PC-9 (cell line): ENCODE results near the gene SLC40A1.

Experiments used
- EZH2 ChIP-seq: fragments of 200-600 bp; sonication (generic); IDR thresholded peaks from 2 replicates; pipeline ENCODE4 v1.8.0; 2017; ENCODE audit warnings: antibody characterized with exemption, low read depth
- TF ChIP-seq, protein P1 (sequence below): fragments of 200-600 bp; sonication (generic); conservative IDR thresholded peaks from 2 replicates; pipeline ENCODE4 v1.6.1; 2017; ENCODE audit warnings: mixed run types, antibody characterized with exemption, mild to moderate bottlenecking, moderate library complexity

DNA sequence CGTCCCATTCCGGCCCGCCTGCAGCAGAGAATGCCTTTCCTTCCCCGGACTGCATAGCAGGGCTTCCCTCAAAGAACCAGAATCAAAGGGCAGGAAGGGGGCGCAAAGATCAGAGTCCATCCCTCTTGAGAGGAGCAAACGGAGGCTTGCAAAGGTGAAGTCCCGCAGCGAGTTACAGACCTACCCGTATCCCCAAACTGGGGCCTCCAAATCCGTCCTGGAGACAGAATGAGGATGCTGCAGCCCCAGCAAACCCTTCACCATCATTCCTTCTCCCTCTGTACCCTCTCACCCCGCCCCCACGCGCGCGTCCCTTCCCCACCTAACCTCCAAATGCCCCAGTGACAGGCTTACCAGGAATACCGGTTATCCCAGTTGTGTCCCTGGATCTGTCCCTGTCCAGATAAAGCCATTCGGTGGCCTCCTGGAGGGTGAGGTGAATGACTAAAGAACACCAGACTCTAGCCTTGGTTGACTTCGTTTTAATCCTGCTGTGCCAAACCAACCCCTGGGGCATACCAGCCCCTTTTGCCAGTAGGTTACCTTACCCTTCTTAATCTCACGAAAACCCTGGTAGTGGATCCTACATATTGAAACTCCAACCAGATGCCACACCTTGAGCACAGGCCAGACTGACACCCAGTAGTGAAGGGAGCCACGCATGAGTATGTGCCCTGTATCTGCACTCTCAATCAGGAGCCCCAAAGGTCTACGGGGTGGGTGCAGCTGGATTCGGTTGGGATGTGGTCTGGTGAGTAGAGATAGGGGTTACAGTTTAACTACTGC, 961 bp upstream of the SLC40A1 start:
- TF ChIP-seq EZH2, result no peak
- TF ChIP-seq, protein P1, sequence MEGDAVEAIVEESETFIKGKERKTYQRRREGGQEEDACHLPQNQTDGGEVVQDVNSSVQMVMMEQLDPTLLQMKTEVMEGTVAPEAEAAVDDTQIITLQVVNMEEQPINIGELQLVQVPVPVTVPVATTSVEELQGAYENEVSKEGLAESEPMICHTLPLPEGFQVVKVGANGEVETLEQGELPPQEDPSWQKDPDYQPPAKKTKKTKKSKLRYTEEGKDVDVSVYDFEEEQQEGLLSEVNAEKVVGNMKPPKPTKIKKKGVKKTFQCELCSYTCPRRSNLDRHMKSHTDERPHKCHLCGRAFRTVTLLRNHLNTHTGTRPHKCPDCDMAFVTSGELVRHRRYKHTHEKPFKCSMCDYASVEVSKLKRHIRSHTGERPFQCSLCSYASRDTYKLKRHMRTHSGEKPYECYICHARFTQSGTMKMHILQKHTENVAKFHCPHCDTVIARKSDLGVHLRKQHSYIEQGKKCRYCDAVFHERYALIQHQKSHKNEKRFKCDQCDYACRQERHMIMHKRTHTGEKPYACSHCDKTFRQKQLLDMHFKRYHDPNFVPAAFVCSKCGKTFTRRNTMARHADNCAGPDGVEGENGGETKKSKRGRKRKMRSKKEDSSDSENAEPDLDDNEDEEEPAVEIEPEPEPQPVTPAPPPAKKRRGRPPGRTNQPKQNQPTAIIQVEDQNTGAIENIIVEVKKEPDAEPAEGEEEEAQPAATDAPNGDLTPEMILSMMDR, result no peak
